K562 (cell line): Measurements from ENCODE around the gene RSPH3. TPM values are rescaled to one million over a fixed set of nuclear protein-coding genes. Genes with fewer than 3 reads are reported as not detected.

ENCODE experiments used
- ATAC-seq: fragments of 200-7000 bp; cut with Tn5 transposase; 3 replicates; pipeline ENCODE4 v1.9.1; 2020; ENCODE audit warnings: moderate library complexity
- BruUV-seq: library from RNA; stranded (reverse); fragments of 400-500 nt; replicated peaks from 2 replicates; lab custom pipeline; 2021; lab: Mats Ljungman, UMichigan
- CTCF ChIA-PET: fragments of 300-600 bp; formaldehyde crosslinking; extraction: SDS; loops from one replicate; lab custom pipeline; 2021; ENCODE audit warnings: low intra/inter-chr PET ratio; lab: Yijun Ruan, JAX
- POLR2A ChIA-PET: fragments of 300-600, 350-650 bp; sonication (Branson Sonifier 250); formaldehyde crosslinking; extraction: SDS; loops from one replicate; lab custom pipeline; 2021; ENCODE audit warnings: antibody characterized with exemption, inconsistent platforms; lab: Yijun Ruan, JAX
- DNase-seq, 4 experiments: peaks; one replicate each; pipeline versions ENCODE4 v3.0.0 to v3.0.0-alpha.2; 2011 to 2018; ENCODE audit warnings: low spot score in 3 of 4, mixed read lengths in 3 of 4; ENCODE audit errors: extremely low read depth in 1 of 4
- FAIRE-seq: peaks from 2 replicates; lab custom pipeline; 2011; peaks lifted over from hg19 to GRCh38; lab: Jason Lieb, UNC
- H2AFZ ChIP-seq: 2 replicates; pipeline ENCODE4 v1.6.0; 2011; ENCODE audit warnings: low read depth, low read length, control low read depth, inconsistent platforms
- H3K27ac ChIP-seq: fragments of 200-600 bp; 3 replicates; pipeline ENCODE4 v1.8.0; 2011; ENCODE audit warnings: low read depth, mild to moderate bottlenecking, control low read depth, inconsistent platforms, low read length, moderate library complexity, mixed read lengths; ENCODE audit errors: extremely low read depth
- H3K27me3 ChIP-seq, 2 experiments: fragments of 300-600 bp in 1 of 2; 2 replicates in 1 of 2; 3 replicates in 1 of 2; pipeline versions ENCODE4 v1.6.0 to v1.8.0; 2011; ENCODE audit warnings: inconsistent platforms in 2 of 2, low read length in 2 of 2, mild to moderate bottlenecking in 1 of 2, mixed read lengths in 1 of 2, moderate library complexity in 1 of 2; ENCODE audit not compliant: control insufficient read depth in 2 of 2, insufficient read depth in 2 of 2
- H3K36me3 ChIP-seq: fragments of 300-600 bp; 3 replicates; pipeline ENCODE4 v1.8.0; 2011; ENCODE audit warnings: mild to moderate bottlenecking, low read length, inconsistent platforms; ENCODE audit not compliant: control insufficient read depth, insufficient read depth
- H3K4me1 ChIP-seq, 2 experiments: fragments of 200-600 bp in 1 of 2; replicated peaks in 1 of 2; 2 replicates in 1 of 2; 3 replicates in 1 of 2; pipeline versions ENCODE4 v1.5.1 to v1.8.0; 2011; ENCODE audit warnings: inconsistent platforms in 2 of 2, low read length in 2 of 2, mild to moderate bottlenecking in 1 of 2, mixed read lengths in 1 of 2, moderate library complexity in 1 of 2; ENCODE audit not compliant: control insufficient read depth in 2 of 2, insufficient read depth in 2 of 2
- H3K4me2 ChIP-seq: 2 replicates; pipeline ENCODE4 v1.6.1; 2011; ENCODE audit warnings: low read length, control low read depth, inconsistent platforms, mixed read lengths; ENCODE audit not compliant: insufficient read depth
- H3K4me3 ChIP-seq: fragments of 200-600 bp; sonication (generic), shearing (Covaris generic); 2 replicates; pipeline ENCODE4 v1.5.1; 2016; ENCODE audit warnings: control low read depth, inconsistent platforms
- H3K79me2 ChIP-seq: fragments of 200-600 bp; 3 replicates; pipeline ENCODE4 v1.8.0; 2011; ENCODE audit warnings: low read length, inconsistent platforms; ENCODE audit not compliant: control insufficient read depth, insufficient read depth
- H3K9ac ChIP-seq, 2 experiments: 2 replicates each; pipeline versions ENCODE4 v1.6.0 to v1.6.1; 2011; ENCODE audit warnings: low read depth in 2 of 2, low read length in 2 of 2, control low read depth in 1 of 2, inconsistent platforms in 1 of 2, mild to moderate bottlenecking in 1 of 2, mixed read lengths in 1 of 2; ENCODE audit not compliant: insufficient read depth in 1 of 2
- H3K9me1 ChIP-seq: one replicate; pipeline ENCODE4 v1.6.0; 2011; ENCODE audit warnings: inconsistent platforms, mild to moderate bottlenecking, low read length, moderate library complexity; ENCODE audit not compliant: control insufficient read depth, insufficient read depth
- H3K9me3 ChIP-seq: replicated peaks from 2 replicates; pipeline ENCODE4 v1.5.1; 2011; ENCODE audit warnings: low read depth, low read length, inconsistent platforms; ENCODE audit not compliant: control insufficient read depth, insufficient read depth
- H4K20me1 ChIP-seq: replicated peaks from 2 replicates; pipeline ENCODE4 v1.6.1; 2011; ENCODE audit warnings: low read length, inconsistent platforms, mixed read lengths; ENCODE audit not compliant: control insufficient read depth, insufficient read depth
- C11orf30 ChIP-seq: fragments of 450-650 bp; IDR thresholded peaks from 2 replicates; pipeline ENCODE4 v1.6.1; 2016; ENCODE audit warnings: low read depth, mild to moderate bottlenecking
- CBFA2T3 ChIP-seq: fragments of 450-650 bp; IDR thresholded peaks from 2 replicates; pipeline ENCODE4 v1.6.1; 2017
- CBX8 ChIP-seq: fragments of 200-600 bp; sonication (generic); IDR thresholded peaks from 2 replicates; pipeline ENCODE4 v1.6.1; 2012; ENCODE audit warnings: borderline replicate concordance, mixed run types, low read depth, mild to moderate bottlenecking, moderate library complexity, mixed read lengths, low read length, control low read depth, inconsistent platforms; ENCODE audit not compliant: poor library complexity, severe bottlenecking; ENCODE audit errors: extremely low read depth
- EGR1 ChIP-seq: fragments of 450-650 bp; conservative IDR thresholded peaks from 2 replicates; pipeline ENCODE4 v1.6.1; 2017; ENCODE audit warnings: mild to moderate bottlenecking
- POU5F1 ChIP-seq: fragments of 150-350 bp; IDR thresholded peaks from 2 replicates; pipeline ENCODE4 v1.6.1; 2014; ENCODE audit warnings: borderline replicate concordance, low read length, low read depth, mild to moderate bottlenecking; ENCODE audit not compliant: partially characterized antibody
- SMARCC2 ChIP-seq: fragments of 450-650 bp; IDR thresholded peaks from 2 replicates; pipeline ENCODE4 v1.6.1; 2017; ENCODE audit warnings: antibody characterized with exemption, moderate library complexity, mild to moderate bottlenecking, low read depth
- WGBS: fragments of 100-300 bp; shearing (Covaris generic); methylation state at CpG from one replicate; pipeline ENCODE4 v1.1.6; 2016; ENCODE audit warnings: low coverage, mixed read lengths; ENCODE audit not compliant: insufficient coverage; ENCODE audit errors: missing lambda C conversion rate; 5-methylcytosine and 5-hydroxymethylcytosine counted together
- in situ Hi-C: fragments of 300-500 bp; cut with MboI; formaldehyde crosslinking; loops from 4 replicates; pipeline ENCODE4 v1.15.0; 2018; ENCODE audit warnings: inconsistent platforms, mixed read lengths
- intact Hi-C: fragments of 100-400 bp; cut with micrococcal nuclease; formaldehyde crosslinking; loops from 2 replicates; pipeline ENCODE4 v1.14.2; 2022
- polyA plus RNA-seq, 8 experiments: library from polyadenylated mRNA; depleted of rRNA in 4 of 8; stranded (reverse) in 5 of 8; unstranded in 3 of 8; fragments of >200 nt; fragmentation: Nextera tagmentation in 2 of 8; fragmentation: Illumina TruSeq in 1 of 8; extraction: Ambion mirVana in 2 of 8; extraction: Trizol in 1 of 8; gene quantifications; 2 replicates each; pipeline versions ENCODE4 v1.2.1 to v1.2.3, GENCODE V29; 2011 to 2014; ENCODE audit warnings: inconsistent platforms in 1 of 8, missing spikeins in 1 of 8
- total RNA-seq, 7 experiments: library from RNA; depleted of rRNA in 6 of 7; stranded (reverse); fragments of >200 nt in 6 of 7; fragmentation: Illumina TruSeq in 2 of 7; extraction: Trizol in 2 of 7; gene quantifications; 2 replicates each; pipeline versions ENCODE4 v1.2.1 to v1.2.3, GENCODE V29; 2011 to 2021; ENCODE audit warnings: low replicate concordance in 1 of 7

Gene RSPH3
- total and polyA plus RNA-seq, 9 of the 15 experiments (the other 6 are each of a cell fraction or from before 2014, with no cell fraction given): 0.52 to 2.9 (median 1.5) TPM

- no peak for DNase-seq
- Histone ChIP-seq H3K9me3 (no peaks in the 10 kb centered on the region), H3K27me3 (peaks cover 55 to 71% of the 10 kb centered on the region in 2 experiments), H2AFZ (no peak within 1 kb of the TSS), H3K4me3 (no peak within 1 kb of the TSS), H3K36me3 (no peaks in the 10 kb centered on the region), H4K20me1 (no peaks in the 10 kb centered on the region), H3K9ac (no peak within 1 kb of the TSS), H3K4me1 (no peaks in the 10 kb centered on the region; a peak in 1 of 5 replicates), H3K27ac (no peak within 1 kb of the TSS), H3K9me1 (no peaks in the 10 kb centered on the region), H3K4me2 (no peak within 1 kb of the TSS), H3K79me2 (no peaks in the 10 kb centered on the region)
- WGBS: under 1% methylated on average over 15 of the region's 15 CpGs
- ChIA-PET POLR2A (interaction anchor here (0.7 to 1.0 kb wide), 3 partner anchors 92 to 279 kb away, joined by 3 to 6 read pairs (median 3); no protein-coding TSS in a partner anchor), CTCF (interaction anchor here (0.6 kb wide), 1 partner anchor 90 kb away, joined by 7 read pairs; no protein-coding TSS in a partner anchor)
- FAIRE-seq: no peak
- ATAC-seq: no peak
- intact Hi-C loops (loop anchor here (5.0 kb wide), 1 partner anchor 343 kb away; no protein-coding TSS in a partner anchor), in situ Hi-C loops (loop anchor here (5.0 kb wide), 1 partner anchor 57 kb away; no protein-coding TSS in a partner anchor)
- TF ChIP-seq C11orf30 (no peak), SMARCC2 (no peak), EGR1 (no peak), POU5F1 (no peak), CBFA2T3 (no peak), CBX8 (peak; percentile 10)
- BruUV-seq: no TSS peak
Measured at GRCh38 chr6:159044899-159045727, 45.1 kb upstream of the RSPH3 start, which contains the start of gene TAGAP. TSS of gene TAGAP (minus strand) at chr6:159044991. CDS start at chr6:159044146, 845 bp downstream.
